DOHH2 (cell line): Measurements from ENCODE around the gene ZNF101.

Source experiments
- H3F3A ChIP-seq: fragments of 200-600 bp; sonication (generic), shearing (Covaris generic); 2 replicates; pipeline ENCODE4 v1.6.0; 2016; ENCODE audit warnings: antibody characterized with exemption, mild to moderate bottlenecking; ENCODE audit not compliant: control insufficient read depth, insufficient read depth
- H3K27ac ChIP-seq: fragments of 200-600 bp; sonication (generic); 2 replicates; pipeline ENCODE4 v1.5.1; 2014; ENCODE audit warnings: low read depth, mild to moderate bottlenecking, low read length, moderate library complexity
- H3K27me3 ChIP-seq: fragments of 200-600 bp; sonication (generic); 2 replicates; pipeline ENCODE4 v1.6.1; 2014; ENCODE audit warnings: mild to moderate bottlenecking, low read length, mixed read lengths; ENCODE audit not compliant: control insufficient read depth
- H3K36me3 ChIP-seq: fragments of 200-600 bp; sonication (generic); 2 replicates; pipeline ENCODE4 v1.6.1; 2014; ENCODE audit warnings: mild to moderate bottlenecking, low read length, moderate library complexity, mixed read lengths; ENCODE audit not compliant: control insufficient read depth
- H3K4me1 ChIP-seq: fragments of 200-600 bp; sonication (generic); 2 replicates; pipeline ENCODE4 v1.6.1; 2014; ENCODE audit warnings: mild to moderate bottlenecking, low read length, mixed read lengths; ENCODE audit not compliant: control insufficient read depth
- H3K4me2 ChIP-seq: fragments of 200-600 bp; sonication (generic); 2 replicates; pipeline ENCODE4 v1.6.0; 2014; ENCODE audit warnings: mild to moderate bottlenecking, low read length, moderate library complexity
- H3K4me3 ChIP-seq: fragments of 200-600 bp; sonication (generic); 2 replicates; pipeline ENCODE4 v1.5.1; 2014; ENCODE audit warnings: mild to moderate bottlenecking, low read length, mixed read lengths
- H3K79me2 ChIP-seq: fragments of 200-600 bp; sonication (generic); 2 replicates; pipeline ENCODE4 v1.6.1; 2014; ENCODE audit warnings: mild to moderate bottlenecking, low read length, mixed read lengths; ENCODE audit not compliant: control insufficient read depth
- H3K9me2 ChIP-seq: fragments of 200-600 bp; sonication (generic); replicated peaks from 2 replicates; pipeline ENCODE4 v1.6.1; 2014; ENCODE audit warnings: mild to moderate bottlenecking, low read length, mixed read lengths; ENCODE audit not compliant: control insufficient read depth
- H3K9me3 ChIP-seq: fragments of 200-600 bp; sonication (generic); 2 replicates; pipeline ENCODE4 v1.6.1; 2014; ENCODE audit warnings: antibody characterized with exemption, low read length, mixed read lengths; ENCODE audit not compliant: control insufficient read depth, insufficient read depth
- H4K20me1 ChIP-seq: fragments of 200-600 bp; sonication (generic); 2 replicates; pipeline ENCODE4 v1.6.0; 2014; ENCODE audit warnings: low read depth, mild to moderate bottlenecking, antibody characterized with exemption, low read length, moderate library complexity; ENCODE audit not compliant: control insufficient read depth, insufficient read depth
- EZH2phosphoT487 ChIP-seq: fragments of 200-600 bp; sonication (generic); IDR thresholded peaks from 2 replicates; pipeline ENCODE4 v1.6.1; 2017; ENCODE audit warnings: borderline replicate concordance, mild to moderate bottlenecking, antibody characterized with exemption, low read length, moderate library complexity, mixed read lengths
- TF ChIP-seq, protein P1 (sequence below): fragments of 200-600 bp; sonication (generic); IDR thresholded peaks from one replicate; pipeline ENCODE4 v1.5.1; 2014; ENCODE audit warnings: antibody characterized with exemption, mild to moderate bottlenecking, low read depth, low read length; ENCODE audit not compliant: poor library complexity, severe bottlenecking

ZNF101 gene

GRCh38 chr19:19645233-19645870 lies 23.3 kb upstream of the ZNF101 start:
- no peak overlapping the region for H3K27ac ChIP-seq
- H3K9me2 ChIP-seq: no peaks in the 10 kb centered on the region
- H3K79me2 ChIP-seq: peaks cover 19% of the 10 kb centered on the region
- H3F3A ChIP-seq: peaks cover 11% of the 10 kb centered on the region
- TF ChIP-seq, protein P1, sequence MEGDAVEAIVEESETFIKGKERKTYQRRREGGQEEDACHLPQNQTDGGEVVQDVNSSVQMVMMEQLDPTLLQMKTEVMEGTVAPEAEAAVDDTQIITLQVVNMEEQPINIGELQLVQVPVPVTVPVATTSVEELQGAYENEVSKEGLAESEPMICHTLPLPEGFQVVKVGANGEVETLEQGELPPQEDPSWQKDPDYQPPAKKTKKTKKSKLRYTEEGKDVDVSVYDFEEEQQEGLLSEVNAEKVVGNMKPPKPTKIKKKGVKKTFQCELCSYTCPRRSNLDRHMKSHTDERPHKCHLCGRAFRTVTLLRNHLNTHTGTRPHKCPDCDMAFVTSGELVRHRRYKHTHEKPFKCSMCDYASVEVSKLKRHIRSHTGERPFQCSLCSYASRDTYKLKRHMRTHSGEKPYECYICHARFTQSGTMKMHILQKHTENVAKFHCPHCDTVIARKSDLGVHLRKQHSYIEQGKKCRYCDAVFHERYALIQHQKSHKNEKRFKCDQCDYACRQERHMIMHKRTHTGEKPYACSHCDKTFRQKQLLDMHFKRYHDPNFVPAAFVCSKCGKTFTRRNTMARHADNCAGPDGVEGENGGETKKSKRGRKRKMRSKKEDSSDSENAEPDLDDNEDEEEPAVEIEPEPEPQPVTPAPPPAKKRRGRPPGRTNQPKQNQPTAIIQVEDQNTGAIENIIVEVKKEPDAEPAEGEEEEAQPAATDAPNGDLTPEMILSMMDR: no peak
- no peak for TF ChIP-seq EZH2phosphoT487
- no peaks in the 10 kb centered on the region for H4K20me1 ChIP-seq
- H3K4me3 ChIP-seq: no peak overlapping the region
- no peaks in the 10 kb centered on the region for H3K9me3 ChIP-seq
- H3K4me1 ChIP-seq: peaks cover 23% of the 10 kb centered on the region
- H3K27me3 ChIP-seq: no peaks in the 10 kb centered on the region
- H3K36me3 ChIP-seq: peaks cover 65% of the 10 kb centered on the region
- H3K4me2 ChIP-seq: no peak overlapping the region

DNA sequence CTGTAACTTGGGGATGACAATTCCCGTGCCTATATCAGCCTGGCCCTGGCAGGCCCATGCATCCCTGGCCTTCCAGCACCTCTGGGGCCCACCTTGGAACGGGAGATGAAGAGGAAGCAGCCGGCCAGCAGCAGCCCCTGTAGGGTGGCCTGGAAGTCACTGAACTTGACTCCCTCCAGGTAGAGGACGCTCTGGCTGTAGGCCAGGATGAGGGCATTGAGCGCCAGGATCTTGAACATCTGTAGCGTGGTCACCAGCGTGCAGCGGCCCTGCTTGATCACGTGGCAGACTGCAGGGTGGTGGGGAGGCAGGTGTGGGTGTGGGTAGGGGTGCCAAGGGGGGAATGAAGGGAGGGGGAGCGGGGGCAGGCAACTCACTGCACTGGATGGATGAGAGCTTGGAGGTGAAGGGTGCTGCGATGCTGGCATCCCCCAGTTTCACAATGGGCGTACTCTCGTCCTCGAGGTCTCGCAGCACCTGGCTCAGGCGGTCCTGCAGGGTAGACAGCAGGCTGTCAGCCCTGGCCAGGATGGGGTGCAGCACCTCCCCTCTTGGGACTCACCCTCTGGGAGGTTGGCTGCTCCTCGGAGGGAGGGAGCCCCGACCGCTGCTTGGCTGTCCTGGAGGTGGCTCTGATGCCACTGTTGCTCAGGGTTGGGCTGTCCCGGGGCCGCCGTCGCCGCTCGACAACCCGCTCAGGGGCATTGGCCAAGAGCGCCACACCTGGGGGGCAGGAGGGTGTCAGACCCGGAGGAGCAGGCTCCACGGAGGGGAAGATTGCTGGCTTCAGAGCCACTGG lies 21.4 kb upstream of the ZNF101 start:
- TF ChIP-seq EZH2phosphoT487: no peak
- TF ChIP-seq, protein P1: no peak
- peaks cover 11% of the 10 kb centered on the region for H3K79me2 ChIP-seq
- H3K9me2 ChIP-seq: no peaks in the 10 kb centered on the region
- H3K27me3 ChIP-seq: no peaks in the 10 kb centered on the region
- peaks cover 16% of the 10 kb centered on the region for H3K4me1 ChIP-seq
- H3K9me3 ChIP-seq: no peaks in the 10 kb centered on the region
- peaks cover 74% of the 10 kb centered on the region for H3K36me3 ChIP-seq
- no peak overlapping the region for H3K27ac ChIP-seq
- no peaks in the 10 kb centered on the region for H4K20me1 ChIP-seq
- H3F3A ChIP-seq: peaks cover 11% of the 10 kb centered on the region
- H3K4me2 ChIP-seq: no peak overlapping the region
- H3K4me3 ChIP-seq: no peak overlapping the region

- H4K20me1 ChIP-seq: no peaks in the 10 kb centered on the region
- no peak overlapping the region for H3K27ac ChIP-seq
- no peaks in the 10 kb centered on the region for H3K9me2 ChIP-seq
- peaks cover 7% of the 10 kb centered on the region for H3K4me1 ChIP-seq
- peaks cover 90% of the 10 kb centered on the region for H3K36me3 ChIP-seq
- peaks cover 6% of the 10 kb centered on the region for H3F3A ChIP-seq
- no peak overlapping the region for H3K4me2 ChIP-seq
- TF ChIP-seq, protein P1: no peak
- no peak for TF ChIP-seq EZH2phosphoT487
- no peaks in the 10 kb centered on the region for H3K9me3 ChIP-seq
- no peaks in the 10 kb centered on the region for H3K79me2 ChIP-seq
- H3K4me3 ChIP-seq: no peak overlapping the region
- H3K27me3 ChIP-seq: no peaks in the 10 kb centered on the region
Observed at GRCh38 chr19:19649155-19649554, 19.5 kb upstream of the ZNF101 start.
